KBM-7 (cell line): ENCODE results near the gene ZNF709.
A peak's percentile ranks its signal among the peaks of the same experiment; 100 is the strongest.
"Not testable (repeated sequence)": the region's sequence is repeated elsewhere in the genome, so short reads cannot be mapped to it uniquely, and the experiment has no call there.

Experiments
- DNase-seq: peaks from one replicate; pipeline ENCODE4 v3.0.0-alpha.2; 2015
- in situ Hi-C: fragments of 300-500 bp; cut with MboI; formaldehyde crosslinking; loops from 2 replicates; pipeline ENCODE4 v1.14.3; 2020; ENCODE audit warnings: low sequenced_read_pairs, low pct_unique_long_range_greater_than_20kb, mixed read lengths

The ZNF709 gene

DNA sequence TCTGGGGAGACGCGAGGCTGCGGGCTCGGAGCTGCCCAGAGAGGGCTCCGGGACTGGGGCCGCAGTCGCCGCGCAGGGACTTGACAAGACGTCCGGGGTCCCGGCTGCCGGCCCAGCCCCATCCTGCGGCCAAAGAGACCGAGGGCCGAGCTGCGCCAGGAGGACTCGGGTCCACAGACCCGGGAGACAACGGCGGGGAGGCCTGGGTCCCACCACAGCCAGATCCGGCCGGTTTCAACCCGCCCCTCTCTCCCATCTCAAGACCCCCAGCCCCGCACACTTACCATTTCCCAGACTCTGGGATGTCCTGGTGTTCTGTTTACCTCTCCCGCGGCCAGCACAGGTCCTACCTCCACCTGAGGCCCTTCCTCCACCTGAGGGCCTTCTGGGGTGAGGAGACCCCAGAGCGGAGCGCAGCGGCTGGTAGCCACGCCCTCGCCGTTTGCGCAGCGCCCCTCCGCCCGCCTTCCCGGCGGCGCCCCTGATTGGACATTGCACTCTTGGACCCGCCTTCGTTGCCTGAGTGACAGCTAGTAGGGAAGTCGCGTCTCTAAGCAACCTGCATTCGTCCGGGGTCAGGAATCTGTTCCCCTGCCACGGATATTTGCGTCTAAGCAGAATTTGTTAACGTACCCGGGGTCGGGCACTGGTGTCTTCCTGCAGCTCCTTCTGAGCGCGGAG is at the start of gene ZNF709:
Gene ZNF709 (minus strand): TSS at position 446 of the 681 bp plus-strand sequence. CDS start 159 bp downstream, at position 287.
- DNase-seq, result peak; percentile 92

DNA sequence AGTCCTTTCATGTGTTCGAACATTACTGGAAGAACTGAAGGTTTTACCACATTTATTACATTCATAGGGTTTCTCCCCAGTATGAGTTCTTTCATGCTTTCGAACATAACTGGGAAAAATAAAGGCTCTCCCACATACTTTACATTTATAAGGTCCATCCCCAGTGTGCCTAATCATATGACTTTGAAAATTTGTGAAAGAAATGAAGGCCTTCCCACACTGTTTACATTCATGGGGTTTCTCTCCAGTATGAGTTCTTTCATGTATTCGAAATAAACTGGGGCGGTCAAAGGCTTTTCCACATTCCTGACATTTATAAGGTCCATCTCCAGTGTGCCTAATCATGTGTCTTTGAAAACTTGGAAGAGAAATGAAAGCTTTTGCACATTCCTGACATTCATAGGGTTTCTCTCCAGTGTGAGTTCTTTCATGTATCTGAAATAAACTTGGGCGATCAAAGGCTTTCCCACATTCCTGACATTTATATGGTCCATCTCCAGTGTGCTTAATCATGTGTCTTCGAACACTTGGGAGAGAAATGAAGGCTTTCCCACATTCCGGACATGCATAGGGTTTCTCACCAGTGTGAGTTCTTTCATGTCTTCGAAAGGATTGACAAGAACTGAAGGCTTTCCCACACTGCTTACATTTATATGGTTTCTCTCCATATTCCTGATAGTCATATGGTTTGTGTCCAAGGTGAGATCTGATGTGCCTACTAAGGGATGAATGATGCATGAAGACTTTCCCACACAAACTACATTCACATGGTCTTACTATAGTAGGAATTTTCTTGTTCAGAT is 42.6 kb upstream of the ZNF709 start:
- DNase-seq, result peak; percentile 54
- in situ Hi-C loops, result no loop called here

More for the DNA sequence above, at the start of gene ZNF709:
- in situ Hi-C loops, result no loop called here

DNA sequence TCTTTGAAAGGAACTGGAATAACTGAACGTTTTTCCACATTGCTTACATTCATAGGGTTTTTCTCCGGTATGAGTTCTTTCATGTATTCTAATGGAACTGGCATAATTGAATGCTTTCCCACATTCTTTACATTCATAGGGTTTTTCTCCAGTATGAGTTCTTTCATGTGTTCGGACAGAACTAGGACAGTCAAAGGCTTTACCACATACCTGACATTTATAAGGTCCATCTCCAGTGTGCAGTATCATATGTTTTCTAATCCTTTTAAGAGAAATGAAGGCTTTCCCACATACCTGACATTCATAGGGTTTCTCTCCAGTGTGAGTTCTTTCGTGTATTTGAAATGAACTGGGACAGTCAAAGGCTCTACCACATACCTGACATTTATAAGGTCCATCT is 41.9 kb upstream of the ZNF709 start:
- no peak for DNase-seq
- in situ Hi-C loops, result no loop called here

DNA sequence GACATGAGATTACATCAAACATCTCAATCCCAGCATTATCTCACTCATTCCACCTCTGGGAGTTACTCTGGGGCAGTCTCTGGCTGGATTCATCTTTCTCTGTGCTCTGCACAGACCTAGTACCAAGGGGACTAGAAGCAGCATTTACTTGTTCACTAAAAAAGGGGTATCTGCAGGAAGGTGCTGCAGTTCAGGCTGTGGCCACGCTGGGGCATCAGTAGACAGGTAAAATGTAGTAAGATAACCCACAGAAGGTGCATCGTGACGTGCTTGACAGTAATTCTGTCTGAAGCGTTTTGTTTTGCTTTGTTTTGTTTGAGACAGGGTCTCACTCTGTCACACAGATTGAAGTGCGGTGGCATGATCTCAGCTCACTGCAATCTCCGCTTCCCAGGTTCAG is 37.4 kb upstream of the ZNF709 start:
- DNase-seq, result peak; percentile 19
- in situ Hi-C loops, result no loop called here

GRCh38 chr19:12513531-12514061 is 29.0 kb upstream of the ZNF709 start:
- no peak for DNase-seq
- in situ Hi-C loops, result no loop called here

GRCh38 chr19:12497032-12497431 is 12.4 kb upstream of the ZNF709 start:
- no peak for DNase-seq
- in situ Hi-C loops, result no loop called here

GRCh38 chr19:12496480-12496879 is 11.9 kb upstream of the ZNF709 start:
- in situ Hi-C loops, result no loop called here

GRCh38 chr19:12495002-12495802 is 10.6 kb upstream of the ZNF709 start:
- in situ Hi-C loops, result no loop called here

More at GRCh38 chr19:12496480-12496879, 11.9 kb upstream of the ZNF709 start:
- no peak for DNase-seq

DNA sequence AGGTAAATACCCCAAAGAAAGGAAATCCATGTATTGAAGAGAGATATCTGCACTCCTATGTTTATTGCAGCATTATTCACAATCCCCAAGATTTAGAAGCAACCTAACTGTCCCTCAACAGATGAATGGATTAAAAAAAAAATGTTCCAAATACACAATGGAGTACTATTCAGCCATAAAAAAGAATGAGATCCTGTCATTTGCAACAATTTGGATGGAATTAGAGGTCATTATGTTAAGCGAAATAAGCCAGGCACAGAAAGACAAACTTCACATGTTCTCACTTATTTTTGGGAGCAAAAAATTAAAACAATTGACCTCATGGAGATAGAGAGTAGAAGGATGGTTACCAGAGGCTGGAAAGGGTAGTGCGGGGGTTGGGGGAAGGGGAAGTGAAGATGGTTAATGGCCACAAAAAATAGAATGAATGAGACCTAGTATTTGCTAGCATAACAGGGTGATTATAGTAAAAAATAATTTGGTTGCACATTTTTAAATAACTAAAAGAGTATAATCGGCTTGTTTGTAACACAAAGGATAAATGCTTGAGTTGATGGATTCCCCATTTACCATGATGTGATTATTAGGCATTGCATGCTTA is 9.7 kb upstream of the ZNF709 start:
- DNase-seq, result no peak
- in situ Hi-C loops, result no loop called here

More at GRCh38 chr19:12495002-12495802, 10.6 kb upstream of the ZNF709 start:
- no peak for DNase-seq

DNA sequence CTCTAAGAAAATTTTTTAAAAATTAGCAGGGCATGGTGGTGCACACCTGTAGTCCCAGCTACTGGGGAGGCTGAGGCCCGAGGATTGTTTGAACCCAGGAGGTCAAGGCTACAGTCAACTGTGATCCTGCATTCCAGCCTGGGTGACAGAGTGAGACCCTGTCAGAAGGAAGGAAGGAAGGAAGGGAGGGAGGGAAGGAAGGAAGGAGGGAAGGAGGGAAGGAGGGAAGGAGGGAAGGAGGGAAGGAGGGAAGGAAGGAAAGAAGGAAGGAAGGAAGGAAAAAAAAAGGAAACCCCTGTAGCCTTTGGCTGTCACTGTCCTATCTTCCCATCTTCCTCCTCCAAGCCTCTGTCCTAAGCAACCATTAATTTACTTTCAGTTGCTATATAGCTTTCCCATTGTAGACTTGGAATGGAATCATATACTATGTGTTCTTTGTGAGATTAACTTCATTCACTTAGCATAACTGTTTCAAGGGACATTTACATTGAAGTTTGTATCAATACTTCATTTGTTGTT is 1.7 kb upstream of the ZNF709 start:
- in situ Hi-C loops, result not testable (repeated sequence)

GRCh38 chr19:12485571-12485970 is 955 bp upstream of the ZNF709 start:
- no peak for DNase-seq
- in situ Hi-C loops, result no loop called here

More for the DNA sequence above, 1.7 kb upstream of the ZNF709 start:
- not testable (repeated sequence) for DNase-seq

GRCh38 chr19:12485052-12485416 is 418 bp upstream of the ZNF709 start:
- in situ Hi-C loops, result no loop called here
- DNase-seq, result no peak

DNA sequence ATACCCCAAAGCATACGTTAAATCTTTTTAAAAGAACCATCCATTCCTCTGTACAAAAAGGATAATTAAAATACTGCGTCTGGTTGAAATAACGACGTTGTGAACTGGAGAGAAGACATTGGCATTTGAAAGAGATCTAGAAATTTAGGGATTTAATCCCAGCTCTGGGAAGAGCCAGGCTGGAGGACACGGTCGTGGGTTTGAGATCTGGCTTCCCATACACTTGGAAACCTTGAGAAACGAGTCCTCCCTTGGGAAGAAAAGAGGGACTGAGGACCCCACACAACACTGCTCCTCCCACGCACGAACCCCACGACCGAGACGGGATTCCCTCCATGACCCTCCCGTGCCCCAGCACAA is 625 bp downstream of the ZNF709 start:
- DNase-seq, result no peak
- in situ Hi-C loops, result no loop called here

GRCh38 chr19:12482509-12482886 is 2.1 kb downstream of the ZNF709 start:
- DNase-seq, result peak; percentile 63
- in situ Hi-C loops, result no loop called here

DNA sequence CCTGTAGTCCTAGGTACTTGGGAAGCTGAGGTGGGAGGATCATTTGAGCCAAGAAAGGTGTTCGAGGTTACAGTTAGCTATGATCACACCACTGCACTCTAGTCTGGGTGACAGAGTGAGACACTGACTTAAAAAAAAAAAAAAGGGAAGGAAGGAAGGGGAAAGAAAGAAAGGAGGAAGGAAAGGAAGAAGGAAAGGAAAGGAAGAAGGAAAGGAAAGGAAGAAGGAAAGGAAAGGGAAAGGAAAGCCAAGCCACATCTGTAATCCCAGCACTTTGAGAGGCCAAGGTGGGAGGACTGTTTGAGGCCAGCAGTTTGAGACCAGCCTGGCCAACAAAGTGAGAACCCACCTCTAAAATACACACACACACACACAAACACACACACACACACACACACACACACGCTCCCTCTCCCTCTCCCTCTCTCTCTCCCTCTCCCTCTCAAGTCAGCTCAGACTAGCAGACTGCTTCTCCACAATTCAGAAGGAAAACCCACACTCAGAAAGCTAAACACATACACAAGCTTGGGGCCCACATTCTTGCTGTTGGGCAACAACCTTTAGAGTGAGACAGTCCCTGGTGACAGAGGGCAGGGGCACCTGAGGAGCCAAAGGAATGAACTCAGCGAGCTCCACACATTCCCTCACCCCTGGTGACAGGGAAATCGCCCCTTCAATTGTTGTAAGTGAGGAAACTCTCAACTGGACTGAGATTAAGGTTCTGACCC is 2.7 kb downstream of the ZNF709 start:
- in situ Hi-C loops, result no loop called here
- DNase-seq, result peak; percentile 20

GRCh38 chr19:12478234-12478941 is 6.2 kb downstream of the ZNF709 start:
- DNase-seq, result no peak
- in situ Hi-C loops, result no loop called here

- in situ Hi-C loops, DNase-seq: not testable (repeated sequence)
Measured at GRCh38 chr19:12467651-12468050, 17.0 kb downstream of the ZNF709 start.

DNA sequence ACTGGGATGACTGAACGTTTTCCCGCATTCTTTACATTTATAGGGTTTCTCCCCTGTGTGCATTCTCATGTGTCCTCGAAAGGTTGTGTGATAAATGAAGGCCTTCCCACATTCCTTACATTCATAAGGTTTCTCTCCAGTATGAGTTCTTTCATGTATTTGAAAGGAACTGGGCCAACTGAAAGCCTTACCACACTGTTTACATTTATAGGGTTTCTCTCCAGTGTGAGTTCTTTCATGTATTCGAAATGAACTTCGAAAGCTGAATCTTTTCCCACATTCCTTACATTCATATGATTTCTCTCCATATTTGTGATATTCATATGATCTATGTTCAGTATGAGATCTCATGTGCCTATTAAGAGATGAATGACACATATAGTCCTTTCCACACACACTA is 19.4 kb downstream of the ZNF709 start:
- in situ Hi-C loops, result no loop called here
- peak; percentile 16 for DNase-seq
